GM12878 (cell line): Measurements from ENCODE around the gene AP1S1. TPM values are rescaled to one million over a fixed set of nuclear protein-coding genes. Genes with fewer than 3 reads are reported as not detected.

Experiments used
- ATAC-seq: fragments of 200-7000 bp; cut with Tn5 transposase; 3 replicates; pipeline ENCODE4 v1.9.1; 2020; ENCODE audit warnings: mild to moderate bottlenecking, moderate library complexity
- BruUV-seq: library from RNA; stranded (reverse); fragments of 400-500 nt; replicated peaks from 2 replicates; lab custom pipeline; 2021; lab: Mats Ljungman, UMichigan
- CTCF ChIA-PET: fragments of 300-600 bp; sonication (Branson Sonifier 250); formaldehyde crosslinking; extraction: SDS; loops from one replicate; lab custom pipeline; 2021; ENCODE audit warnings: inconsistent platforms; lab: Yijun Ruan, JAX
- POLR2A ChIA-PET: fragments of 350-600 bp; formaldehyde crosslinking; extraction: SDS; loops from one replicate; lab custom pipeline; 2021; ENCODE audit warnings: inconsistent platforms; lab: Charles Lee
- RAD21 ChIA-PET: fragments of 300-600 bp; sonication (Branson Sonifier 250); formaldehyde crosslinking; loops from one replicate; lab custom pipeline; 2023; ENCODE audit warnings: antibody characterized with exemption; ENCODE audit not compliant: unreplicated experiment; lab: Charles Lee
- SMC1A ChIA-PET: fragments of 300-600 bp; sonication (Branson Sonifier 250); formaldehyde crosslinking; loops from one replicate; lab custom pipeline; 2023; ENCODE audit not compliant: unreplicated experiment, uncharacterized antibody; lab: Charles Lee
- DNase-seq: peaks from one replicate; pipeline ENCODE4 v3.0.0-alpha.2; 2011; ENCODE audit warnings: low read depth, low spot score
- FAIRE-seq: peaks from 3 replicates; lab custom pipeline; 2011; peaks lifted over from hg19 to GRCh38; lab: Jason Lieb, UNC
- H2AFZ ChIP-seq: 2 replicates; pipeline ENCODE4 v1.6.0; 2011; ENCODE audit warnings: low read depth, low read length, control low read depth; ENCODE audit not compliant: control insufficient read depth
- H3K27ac ChIP-seq: 2 replicates; pipeline ENCODE4 v1.5.1; 2011; ENCODE audit warnings: control low read depth; ENCODE audit not compliant: control insufficient read depth, insufficient read depth
- H3K27me3 ChIP-seq, 2 experiments: replicated peaks in 1 of 2; 2 replicates each; pipeline versions ENCODE4 v1.6.0 to v1.6.1; 2011; ENCODE audit warnings: low read length in 1 of 2; ENCODE audit not compliant: control insufficient read depth in 2 of 2, insufficient read depth in 2 of 2
- H3K36me3 ChIP-seq, 2 experiments: 2 replicates each; pipeline ENCODE4 v1.5.1; 2011; ENCODE audit warnings: low read length in 1 of 2; ENCODE audit not compliant: control insufficient read depth in 2 of 2, insufficient read depth in 2 of 2
- H3K4me1 ChIP-seq: 2 replicates; pipeline ENCODE4 v1.6.1; 2011; ENCODE audit warnings: mild to moderate bottlenecking, low read length, moderate library complexity, mixed read lengths; ENCODE audit not compliant: control insufficient read depth, insufficient read depth
- H3K4me2 ChIP-seq: 2 replicates; pipeline ENCODE4 v1.6.0; 2011; ENCODE audit warnings: control low read depth; ENCODE audit not compliant: control insufficient read depth, insufficient read depth
- H3K4me3 ChIP-seq: fragments of 200-600 bp; sonication (generic); 2 replicates; pipeline ENCODE4 v1.5.1; 2016
- H3K79me2 ChIP-seq: 2 replicates; pipeline ENCODE4 v1.6.0; 2011; ENCODE audit warnings: low read length; ENCODE audit not compliant: control insufficient read depth, insufficient read depth
- H3K9ac ChIP-seq: 2 replicates; pipeline ENCODE4 v1.8.0; 2011; ENCODE audit warnings: low read length, control low read depth, mixed read lengths; ENCODE audit not compliant: control insufficient read depth, insufficient read depth
- H3K9me3 ChIP-seq: replicated peaks from 3 replicates; pipeline ENCODE4 v1.5.1; 2011; ENCODE audit warnings: mild to moderate bottlenecking, low read length; ENCODE audit not compliant: control insufficient read depth, insufficient read depth
- H4K20me1 ChIP-seq: 2 replicates; pipeline ENCODE4 v1.6.0; 2011; ENCODE audit not compliant: control insufficient read depth, insufficient read depth
- ATF7 ChIP-seq: fragments of 450-650 bp; IDR thresholded peaks from 2 replicates; pipeline ENCODE4 v1.6.1; 2016; ENCODE audit warnings: low read depth, mild to moderate bottlenecking
- BCL11A ChIP-seq: IDR thresholded peaks from 2 replicates; pipeline ENCODE4 v1.6.1; 2011; ENCODE audit warnings: low read depth, low read length
- MXI1 ChIP-seq: fragments of 150-350 bp; IDR thresholded peaks from 2 replicates; pipeline ENCODE4 v1.6.1; 2011; ENCODE audit warnings: low read depth, mild to moderate bottlenecking, inconsistent platforms, low read length, improper control_type of control experiment
- NKRF ChIP-seq: fragments of 450-650 bp; conservative IDR thresholded peaks from 2 replicates; pipeline ENCODE4 v1.6.1; 2017; ENCODE audit warnings: mild to moderate bottlenecking, moderate library complexity
- NR2C2 ChIP-seq: IDR thresholded peaks from 2 replicates; pipeline ENCODE4 v1.6.1; 2011; ENCODE audit warnings: borderline replicate concordance, low read depth; ENCODE audit not compliant: control insufficient read depth, insufficient read length
- WRNIP1 ChIP-seq: IDR thresholded peaks from 2 replicates; pipeline ENCODE4 v1.6.1; 2011; ENCODE audit warnings: low read depth, low read length, improper control_type of control experiment, borderline replicate concordance
- WGBS: methylation state at CpG from one replicate; pipeline ENCODE4 v1.1.6; 2016; ENCODE audit warnings: low lambda C conversion rate; ENCODE audit not compliant: insufficient replicate concordance, insufficient coverage; ENCODE audit errors: missing lambda C conversion rate; 5-methylcytosine and 5-hydroxymethylcytosine counted together
- in situ Hi-C: fragments of 300-500 bp; cut with MboI; formaldehyde crosslinking; loops from 9 replicates; pipeline ENCODE4 v1.14.3; 2018; ENCODE audit warnings: mixed read lengths
- intact Hi-C: fragments of 100-400 bp; cut with micrococcal nuclease; formaldehyde crosslinking; loops from one replicate; pipeline ENCODE4 v1.14.2; 2022; ENCODE audit not compliant: unreplicated experiment
- polyA plus RNA-seq, 11 experiments: library from polyadenylated mRNA; depleted of rRNA in 4 of 11; unstranded in 6 of 11; stranded (reverse) in 5 of 11; fragments of >200 nt; fragmentation: Nextera tagmentation in 4 of 11; fragmentation: Illumina TruSeq in 1 of 11; extraction: Ambion mirVana in 4 of 11; extraction: Trizol in 1 of 11; gene quantifications; 1 replicate in 1 of 11; 2 replicates in 10 of 11; pipeline versions ENCODE4 v1.2.1 to v1.2.3, GENCODE V29; 2011 to 2016; ENCODE audit warnings: inconsistent platforms in 2 of 11, missing spikeins in 2 of 11, low read depth in 1 of 11
- total RNA-seq, 4 experiments: library from RNA; depleted of rRNA in 3 of 4; stranded (reverse); fragments of >200 nt in 3 of 4; fragmentation: Illumina TruSeq in 1 of 4; extraction: Trizol in 1 of 4; gene quantifications; 2 replicates each; pipeline versions ENCODE4 v1.2.1 to v1.2.3, GENCODE V29; 2013 to 2021

The AP1S1 gene
- total and polyA plus RNA-seq, 10 of the 15 experiments (the other 5 are each of a cell fraction or from before 2014, with no cell fraction given) = 2.5 to 121 (median 54.9) TPM

GRCh38 chr7:101174322-101174854 lies 20.1 kb downstream of the AP1S1 start:
- H3K4me3 ChIP-seq = no peak overlapping the region
- H3K4me1 ChIP-seq = peaks cover 7% of the 10 kb centered on the region; the same call in 1 of the 2 replicates
- H3K4me2 ChIP-seq = peak overlapping the region; percentile 59; the same call in 1 of the 2 replicates
- H3K9me3 ChIP-seq = no peaks in the 10 kb centered on the region; the same call in 2 of the 3 replicates
- CTCF ChIA-PET = interaction anchor here (0.9 to 2.8 kb wide), 8 partner anchors 9 to 368 kb away, joined by 3 to 35 read pairs (median 5); partner anchors contain the start of genes VGF and ZNHIT1
- no peak overlapping the region for H3K9ac ChIP-seq
- H3K27me3 ChIP-seq = peaks cover 26 to 34% of the 10 kb centered on the region in 2 experiments
- ATAC-seq (no peak; the same call in 2 of the 3 replicates), FAIRE-seq (no peak), DNase-seq (no peak)
- POLR2A ChIA-PET = interaction anchor here (0.8 to 1.0 kb wide), 2 partner anchors 9 to 18 kb away, joined by 3 read pairs; partner anchors contain the start of gene VGF
- H2AFZ ChIP-seq = peak overlapping the region; percentile 72
- 39% methylated on average over 27 of the region's 28 CpGs for WGBS
- no peak overlapping the region for H3K27ac ChIP-seq
- no peaks in the 10 kb centered on the region for H4K20me1 ChIP-seq
- BruUV-seq = no TSS peak
- TF ChIP-seq NKRF (no peak), MXI1 (no peak), BCL11A (no peak), WRNIP1 (no peak), NR2C2 (no peak), ATF7 (no peak)
- in situ Hi-C loops = no loop called here
- SMC1A ChIA-PET = interaction anchor here (0.6 to 1.8 kb wide), 8 partner anchors 8 to 107 kb away, joined by 3 to 7 read pairs (median 4); partner anchors contain the start of genes AP1S1, PLOD3 and ZNHIT1
- no peaks in the 10 kb centered on the region for H3K79me2 ChIP-seq
- H3K36me3 ChIP-seq = no peaks in the 10 kb centered on the region
- intact Hi-C loops = no loop called here
- RAD21 ChIA-PET = interaction anchor here (0.9 to 2.4 kb wide), 6 partner anchors 9 to 51 kb away, joined by 3 to 15 read pairs (median 3); partner anchors contain the start of gene VGF
